Panc1 (cell line): Measurements from ENCODE around the gene ASH1L.

Experiments
- CTCF ChIP-seq: fragments of 450-650 bp; IDR thresholded peaks from 2 replicates; pipeline ENCODE4 v1.5.1; 2017; ENCODE audit warnings: mild to moderate bottlenecking
- POLR2AphosphoS5 ChIP-seq: IDR thresholded peaks from 2 replicates; pipeline ENCODE4 v1.6.1; 2012; ENCODE audit warnings: mild to moderate bottlenecking, low read depth, low read length, moderate library complexity
- REST ChIP-seq, 2 experiments: IDR thresholded peaks; 2 replicates each; pipeline ENCODE4 v1.6.1; 2011 to 2012; ENCODE audit warnings: low read depth in 2 of 2, control low read depth in 1 of 2, low read length in 1 of 2, mild to moderate bottlenecking in 1 of 2, moderate library complexity in 1 of 2; ENCODE audit not compliant: insufficient read depth in 1 of 2
- SIN3A ChIP-seq: IDR thresholded peaks from 2 replicates; pipeline ENCODE4 v1.6.1; 2012; ENCODE audit warnings: low read depth, mild to moderate bottlenecking, low read length, moderate library complexity, borderline replicate concordance; ENCODE audit not compliant: insufficient read depth
- TCF7L2 ChIP-seq: IDR thresholded peaks from 2 replicates; pipeline ENCODE4 v1.6.1; 2011; ENCODE audit warnings: mild to moderate bottlenecking, low read depth, low read length, inconsistent platforms

- TF ChIP-seq CTCF: no peak
- TF ChIP-seq REST (IDR thresholded peaks at IDR 0.05; ENCODE audit: insufficient read depth in 1 of 2, low read depth in 2 of 2, low read length in 1 of 2): no peak
- TF ChIP-seq POLR2AphosphoS5: no peak
- TF ChIP-seq TCF7L2: no peak
- TF ChIP-seq SIN3A: no peak
Observed at GRCh38 chr1:155318082-155318481, 244.5 kb downstream of the ASH1L start.
